Measurements from ENCODE around the gene EFHD1.
"Not testable (repeated sequence)": the region's sequence is repeated elsewhere in the genome, so short reads cannot be mapped to it uniquely, and the experiment has no call there.

Gene EFHD1

DNA sequence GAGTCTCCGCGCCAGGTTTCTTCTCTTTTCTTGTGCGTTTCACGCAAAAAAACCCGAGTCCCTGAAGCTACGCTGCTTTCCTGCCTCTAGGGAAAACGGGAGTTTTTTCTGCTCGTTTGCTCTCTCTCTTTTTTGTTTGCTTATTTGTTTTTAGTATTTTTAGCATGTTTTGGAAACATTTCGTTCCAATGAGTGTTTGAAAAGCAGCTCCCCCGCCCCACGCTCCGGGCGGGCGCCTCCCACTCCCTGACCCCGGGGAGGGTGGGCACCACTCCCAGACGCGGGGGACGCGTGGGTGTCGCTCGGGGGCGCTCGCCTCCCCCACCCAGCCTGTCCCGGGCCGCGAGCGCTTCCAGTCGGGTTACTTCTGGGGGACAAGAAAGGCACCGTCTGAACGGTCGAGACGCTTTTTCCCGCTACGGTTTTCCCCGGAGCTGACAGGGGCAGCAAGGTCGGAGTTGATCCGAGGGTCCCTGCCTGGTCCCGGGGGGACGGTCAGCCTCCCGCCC is 446 bp upstream of the EFHD1 start:
- H3K27me3 Mint-ChIP-seq, result peaks cover 43% of the 10 kb centered on the region
- H3K36me3 Mint-ChIP-seq (ENCODE audit: low read depth), result no peaks in the 10 kb centered on the region
- H3K9me3 Mint-ChIP-seq, result no peaks in the 10 kb centered on the region
- H3K27ac Mint-ChIP-seq, result no peak overlapping the region
- H3K4me1 Mint-ChIP-seq (ENCODE audit: low read depth), result peaks cover 6% of the 10 kb centered on the region
- peak overlapping the region; percentile 47 for H3K4me3 Mint-ChIP-seq

GRCh38 chr2:232634206-232635150 is 1.1 kb downstream of the EFHD1 start:
- Mint-ChIP-seq H3K4me1 (ENCODE audit: low read depth) (peaks cover 6% of the 10 kb centered on the region), H3K9me3 (no peaks in the 10 kb centered on the region), H3K27ac (no peak overlapping the region), H3K27me3 (peaks cover 48% of the 10 kb centered on the region), H3K4me3 (peak overlapping the region; percentile 7), H3K36me3 (ENCODE audit: low read depth) (no peaks in the 10 kb centered on the region)

DNA sequence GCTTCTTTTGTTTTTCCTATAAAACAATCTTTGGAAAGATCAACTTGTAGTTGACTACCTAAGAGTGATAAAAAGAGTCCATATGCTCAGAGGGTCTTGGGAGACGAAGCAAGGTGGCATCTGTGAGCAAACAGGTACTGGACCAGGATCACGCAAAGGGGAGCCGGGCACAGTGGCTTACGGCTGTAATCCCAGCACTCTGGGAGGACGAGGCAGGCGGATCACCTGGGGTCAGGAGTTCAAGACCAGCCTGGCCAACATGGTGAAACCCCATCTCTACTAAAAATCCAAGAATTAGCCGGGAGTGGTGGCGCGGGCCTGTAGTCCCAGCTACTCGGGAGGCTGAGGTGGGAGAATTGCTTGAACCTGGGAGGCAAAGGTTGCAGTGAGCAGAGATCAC is 2.0 kb downstream of the EFHD1 start:
- H3K4me1 Mint-ChIP-seq (ENCODE audit: low read depth); H3K27ac Mint-ChIP-seq; H3K4me3 Mint-ChIP-seq; H3K36me3 Mint-ChIP-seq (ENCODE audit: low read depth); H3K9me3 Mint-ChIP-seq: not testable (repeated sequence)
- H3K27me3 Mint-ChIP-seq, result peaks cover 48% of the 10 kb centered on the region

DNA sequence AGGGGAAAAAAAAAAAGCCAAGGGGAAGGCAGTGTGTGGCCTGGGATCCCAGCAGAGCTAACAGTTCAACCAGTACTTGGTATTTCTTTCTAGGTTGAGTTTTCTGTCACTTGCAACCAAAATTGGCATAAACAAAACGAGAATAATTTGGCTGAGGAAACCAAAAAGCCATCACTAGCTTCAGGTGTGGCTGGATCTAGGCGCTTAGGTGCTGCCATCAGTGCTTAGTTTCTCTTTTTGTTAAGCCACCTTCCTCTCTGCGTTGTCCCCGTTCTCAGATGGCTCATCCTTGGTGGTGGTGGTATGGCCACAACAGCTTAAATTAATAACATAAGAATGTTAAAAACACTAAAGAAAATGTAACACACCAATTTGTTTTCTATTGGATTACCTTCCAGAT is 2.4 kb downstream of the EFHD1 start:
- Mint-ChIP-seq H3K9me3 (no peaks in the 10 kb centered on the region), H3K4me3 (no peak overlapping the region), H3K27me3 (peaks cover 51% of the 10 kb centered on the region), H3K4me1 (ENCODE audit: low read depth) (peaks cover 6% of the 10 kb centered on the region), H3K27ac (no peak overlapping the region), H3K36me3 (ENCODE audit: low read depth) (no peaks in the 10 kb centered on the region)

GRCh38 chr2:232636788-232637420 is 3.5 kb downstream of the EFHD1 start:
- peaks cover 6% of the 10 kb centered on the region for H3K4me1 Mint-ChIP-seq (ENCODE audit: low read depth)
- H3K36me3 Mint-ChIP-seq (ENCODE audit: low read depth), result no peaks in the 10 kb centered on the region
- H3K9me3 Mint-ChIP-seq, result no peaks in the 10 kb centered on the region
- peak overlapping the region; percentile 4 for H3K4me3 Mint-ChIP-seq
- peaks cover 46% of the 10 kb centered on the region for H3K27me3 Mint-ChIP-seq
- no peak overlapping the region for H3K27ac Mint-ChIP-seq

- H3K27ac Mint-ChIP-seq, result no peak overlapping the region
- no peaks in the 10 kb centered on the region for H3K36me3 Mint-ChIP-seq (ENCODE audit: low read depth)
- H3K27me3 Mint-ChIP-seq, result peaks cover 41% of the 10 kb centered on the region
- no peaks in the 10 kb centered on the region for H3K4me1 Mint-ChIP-seq (ENCODE audit: low read depth)
- H3K9me3 Mint-ChIP-seq, result no peaks in the 10 kb centered on the region
- no peak overlapping the region for H3K4me3 Mint-ChIP-seq
Measured at GRCh38 chr2:232637866-232638583, 4.6 kb downstream of the EFHD1 start.

DNA sequence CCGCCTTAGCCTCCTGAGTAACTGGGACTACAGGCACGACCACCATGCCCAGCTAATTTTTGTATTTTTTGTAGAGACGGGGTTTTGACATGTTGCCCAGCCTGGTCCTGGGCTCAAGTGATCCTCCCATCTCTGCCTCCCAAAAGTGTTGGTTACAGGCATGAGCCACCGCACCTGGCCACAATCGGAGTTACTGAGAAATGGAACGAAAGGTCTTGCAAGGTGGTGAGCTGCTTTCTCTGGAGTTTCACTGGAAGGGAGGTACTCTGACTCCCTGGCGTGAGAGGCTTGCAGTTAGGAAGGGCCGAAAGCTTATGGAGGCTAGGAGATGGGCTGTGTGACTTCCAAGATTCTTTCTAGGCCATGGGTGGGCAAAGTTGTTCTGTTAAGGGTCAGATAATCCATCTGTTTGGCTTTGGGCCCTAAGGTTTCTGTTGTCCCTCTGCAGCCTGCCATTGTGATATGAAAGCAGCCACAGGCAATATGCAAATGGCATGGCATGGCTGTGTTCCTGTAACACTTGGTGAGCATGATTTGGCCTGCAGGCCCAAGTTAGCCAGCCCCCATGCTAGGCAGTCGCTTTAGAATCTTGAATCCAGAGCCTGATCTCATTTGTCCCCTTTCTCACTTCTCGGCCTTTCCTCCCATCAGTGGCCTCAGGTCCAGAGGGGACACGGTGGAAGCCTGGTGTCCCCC is 7.9 kb downstream of the EFHD1 start:
- H3K4me1 Mint-ChIP-seq (ENCODE audit: low read depth), result no peaks in the 10 kb centered on the region
- no peak overlapping the region for H3K27ac Mint-ChIP-seq
- no peaks in the 10 kb centered on the region for H3K9me3 Mint-ChIP-seq
- H3K27me3 Mint-ChIP-seq, result peaks cover 21% of the 10 kb centered on the region
- H3K36me3 Mint-ChIP-seq (ENCODE audit: low read depth), result no peaks in the 10 kb centered on the region
- H3K4me3 Mint-ChIP-seq, result no peak overlapping the region

- no peak overlapping the region for H3K27ac Mint-ChIP-seq
- peaks cover 13% of the 10 kb centered on the region for H3K27me3 Mint-ChIP-seq
- H3K9me3 Mint-ChIP-seq, result no peaks in the 10 kb centered on the region
- no peaks in the 10 kb centered on the region for H3K36me3 Mint-ChIP-seq (ENCODE audit: low read depth)
- no peaks in the 10 kb centered on the region for H3K4me1 Mint-ChIP-seq (ENCODE audit: low read depth)
- H3K4me3 Mint-ChIP-seq, result no peak overlapping the region
Measured at GRCh38 chr2:232643147-232643425, 9.7 kb downstream of the EFHD1 start.

DNA sequence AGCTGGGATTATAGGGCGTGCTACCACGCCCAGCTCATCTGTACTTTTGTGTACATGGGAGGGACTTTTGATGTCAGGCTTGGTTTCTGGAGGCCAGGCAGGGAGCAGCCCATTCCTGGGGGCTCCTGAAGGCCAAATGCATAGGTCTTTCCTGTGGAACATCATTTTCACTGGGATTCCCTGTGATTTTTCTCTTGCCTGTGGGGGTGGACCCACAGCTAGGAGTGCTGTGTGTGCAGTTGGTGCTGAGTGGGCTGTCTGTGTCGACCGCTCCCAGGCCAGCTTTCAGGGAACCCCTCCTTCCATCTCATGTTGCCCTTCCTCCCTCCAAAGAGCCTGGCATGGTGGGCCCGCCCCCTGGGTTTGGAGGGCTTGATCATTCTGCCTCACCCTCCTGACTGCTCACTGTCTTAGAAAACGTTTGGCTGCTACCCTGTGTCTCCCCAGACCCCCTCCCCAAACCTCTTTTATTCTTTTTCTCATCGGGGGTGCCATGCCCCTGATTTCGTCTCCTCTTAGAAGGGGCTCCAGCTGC is 10.5 kb downstream of the EFHD1 start:
- Mint-ChIP-seq H3K27me3 (peaks cover 8% of the 10 kb centered on the region), H3K36me3 (ENCODE audit: low read depth) (no peaks in the 10 kb centered on the region), H3K27ac (no peak overlapping the region), H3K9me3 (no peaks in the 10 kb centered on the region), H3K4me3 (no peak overlapping the region), H3K4me1 (ENCODE audit: low read depth) (no peaks in the 10 kb centered on the region)

- Mint-ChIP-seq H3K4me3 (no peak overlapping the region), H3K36me3 (ENCODE audit: low read depth) (no peaks in the 10 kb centered on the region), H3K27ac (no peak overlapping the region), H3K9me3 (no peaks in the 10 kb centered on the region), H3K4me1 (ENCODE audit: low read depth) (no peaks in the 10 kb centered on the region), H3K27me3 (peaks cover 8% of the 10 kb centered on the region)
Measured at GRCh38 chr2:232645061-232645460, 11.7 kb downstream of the EFHD1 start.

- Mint-ChIP-seq H3K4me3 (no peak overlapping the region), H3K27me3 (peaks cover 5% of the 10 kb centered on the region), H3K36me3 (ENCODE audit: low read depth) (no peaks in the 10 kb centered on the region), H3K27ac (no peak overlapping the region), H3K4me1 (ENCODE audit: low read depth) (no peaks in the 10 kb centered on the region), H3K9me3 (no peaks in the 10 kb centered on the region)
Measured at GRCh38 chr2:232646726-232647125, 13.3 kb downstream of the EFHD1 start.

DNA sequence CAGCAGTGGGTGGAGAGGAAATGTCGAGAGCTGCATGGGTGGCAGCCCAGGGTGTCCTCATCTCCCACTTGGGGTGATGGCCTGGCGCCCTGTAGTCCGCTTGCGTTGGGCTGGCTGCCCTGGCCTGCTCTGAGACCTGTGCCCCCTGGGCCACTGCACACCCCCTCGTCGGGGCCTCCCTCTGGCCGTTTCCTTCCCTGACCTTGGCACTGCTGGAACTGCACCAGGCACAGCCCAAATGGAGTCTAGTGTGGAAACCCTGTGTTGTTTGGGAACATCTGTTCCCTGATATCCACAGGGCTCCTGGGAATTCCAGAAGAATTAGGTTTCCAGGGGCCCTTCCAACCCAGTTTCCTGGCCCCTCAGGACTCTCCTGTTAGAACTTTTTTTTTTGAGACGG is 13.9 kb downstream of the EFHD1 start:
- no peaks in the 10 kb centered on the region for H3K4me1 Mint-ChIP-seq (ENCODE audit: low read depth)
- peaks cover 5% of the 10 kb centered on the region for H3K27me3 Mint-ChIP-seq
- H3K36me3 Mint-ChIP-seq (ENCODE audit: low read depth), result no peaks in the 10 kb centered on the region
- no peak overlapping the region for H3K4me3 Mint-ChIP-seq
- no peaks in the 10 kb centered on the region for H3K9me3 Mint-ChIP-seq
- H3K27ac Mint-ChIP-seq, result no peak overlapping the region

- H3K27me3 Mint-ChIP-seq, result no peaks in the 10 kb centered on the region
- H3K4me1 Mint-ChIP-seq (ENCODE audit: low read depth), result no peaks in the 10 kb centered on the region
- H3K4me3 Mint-ChIP-seq, result no peak overlapping the region
- no peaks in the 10 kb centered on the region for H3K36me3 Mint-ChIP-seq (ENCODE audit: low read depth)
- H3K27ac Mint-ChIP-seq, result no peak overlapping the region
- no peaks in the 10 kb centered on the region for H3K9me3 Mint-ChIP-seq
Measured at GRCh38 chr2:232649033-232649432, 15.6 kb downstream of the EFHD1 start.

DNA sequence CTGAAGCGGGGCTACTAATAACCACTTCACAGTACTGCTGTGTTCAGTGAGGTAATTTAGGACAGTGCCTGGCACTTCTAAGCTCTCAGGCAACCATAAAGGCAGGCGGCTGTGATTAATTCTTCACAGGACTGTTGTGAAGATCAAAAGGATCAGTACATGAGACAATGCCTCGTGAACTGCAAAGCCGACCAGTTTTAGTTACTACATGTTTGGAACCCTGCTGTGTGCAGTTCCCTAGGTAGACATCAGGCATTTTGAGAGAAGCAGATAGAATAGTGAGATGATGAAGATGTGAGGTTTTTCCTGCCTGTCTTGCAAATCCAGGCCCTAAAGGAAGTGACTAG is 19.1 kb downstream of the EFHD1 start:
- H3K4me1 Mint-ChIP-seq (ENCODE audit: low read depth), result no peaks in the 10 kb centered on the region
- no peaks in the 10 kb centered on the region for H3K36me3 Mint-ChIP-seq (ENCODE audit: low read depth)
- H3K9me3 Mint-ChIP-seq, result no peaks in the 10 kb centered on the region
- no peaks in the 10 kb centered on the region for H3K27me3 Mint-ChIP-seq
- H3K27ac Mint-ChIP-seq, result no peak overlapping the region
- no peak overlapping the region for H3K4me3 Mint-ChIP-seq

Measured in stimulated activated naive CD8-positive, alpha-beta T cell treated with anti-CD3 and anti-CD28 coated beads, Interleukin-15, Interleukin-2, amounts not matched to agents 100 ng/mL and 50 ng/mL, for 24 hours (primary cell).